GM19328 (cell line): Measurements from ENCODE around the gene NRXN2.

Source experiments
- ATAC-seq: cut with Tn5 transposase; IDR thresholded peaks from one replicate; pipeline ENCODE4 v1.9.1; 2021; ENCODE audit warnings: mild to moderate bottlenecking, moderate library complexity; ENCODE audit not compliant: unreplicated experiment

Gene NRXN2

GRCh38 chr11:64654439-64654838 is 68.6 kb downstream of the NRXN2 start:
- no peak for ATAC-seq

- ATAC-seq: no peak
Measured at GRCh38 chr11:64653388-64653973, 69.5 kb downstream of the NRXN2 start.

GRCh38 chr11:64652586-64653387 is 70.2 kb downstream of the NRXN2 start:
- no peak for ATAC-seq

- ATAC-seq: no peak
Measured at GRCh38 chr11:64650923-64651523, 72.0 kb downstream of the NRXN2 start.

GRCh38 chr11:64649291-64649697 is 73.7 kb downstream of the NRXN2 start:
- ATAC-seq: no peak

- ATAC-seq: no peak
Measured at GRCh38 chr11:64648551-64648950, 74.4 kb downstream of the NRXN2 start.

GRCh38 chr11:64647019-64647779 is 75.8 kb downstream of the NRXN2 start:
- ATAC-seq: no peak

- no peak for ATAC-seq
Measured at GRCh38 chr11:64644647-64645275, 78.2 kb downstream of the NRXN2 start.

GRCh38 chr11:64643920-64644646 is 78.9 kb downstream of the NRXN2 start:
- ATAC-seq: no peak

- no peak for ATAC-seq
Measured at GRCh38 chr11:64643256-64643881, 79.6 kb downstream of the NRXN2 start.

GRCh38 chr11:64642871-64643255 is 80.1 kb downstream of the NRXN2 start:
- no peak for ATAC-seq

GRCh38 chr11:64642418-64642735 is 80.6 kb downstream of the NRXN2 start:
- ATAC-seq: no peak

GRCh38 chr11:64641596-64642417 is 81.2 kb downstream of the NRXN2 start:
- ATAC-seq: no peak

GRCh38 chr11:64639885-64640284 is 83.1 kb downstream of the NRXN2 start:
- ATAC-seq: no peak

GRCh38 chr11:64638829-64639228 is 84.2 kb downstream of the NRXN2 start:
- no peak for ATAC-seq

GRCh38 chr11:64638018-64638665 is 84.9 kb downstream of the NRXN2 start:
- no peak for ATAC-seq

GRCh38 chr11:64637334-64638017 is 85.5 kb downstream of the NRXN2 start:
- ATAC-seq: no peak

- ATAC-seq: no peak
Measured at GRCh38 chr11:64633555-64634159, 89.3 kb downstream of the NRXN2 start.
